ENCODE measurements around the gene SH2D6.

- TF ChIP-seq CTCF (IDR thresholded peaks at IDR 0.05) (no peak), POLR2A (IDR thresholded peaks at IDR 0.05) (no peak), POLR2AphosphoS5 (IDR thresholded peaks at IDR 0.05) (no peak), EP300 (IDR thresholded peaks at IDR 0.05) (no peak)
Measured at GRCh38 chr2:85438201-85439024, 19.9 kb downstream of the SH2D6 start.
